GM12878 (cell line): Measurements from ENCODE around the gene GFAP.

ENCODE experiments used
- BRCA1 ChIP-seq: IDR thresholded peaks from 2 replicates; pipeline ENCODE4 v1.6.1; 2011; ENCODE audit warnings: low read depth, low read length, improper control_type of control experiment
- EGR1 ChIP-seq, 2 experiments: IDR thresholded peaks; 1 replicate in 1 of 2; 2 replicates in 1 of 2; pipeline ENCODE4 v1.6.1; 2011 to 2012; ENCODE audit warnings: low read depth in 2 of 2, low read length in 2 of 2, borderline replicate concordance in 1 of 2, mild to moderate bottlenecking in 1 of 2, moderate library complexity in 1 of 2
- MTA2 ChIP-seq: fragments of 450-650 bp; IDR thresholded peaks from 2 replicates; pipeline ENCODE4 v1.6.1; 2016; ENCODE audit warnings: low read depth, mild to moderate bottlenecking, moderate library complexity
- MYC ChIP-seq: IDR thresholded peaks from 2 replicates; pipeline ENCODE4 v1.6.1; 2011; ENCODE audit warnings: mild to moderate bottlenecking, low read length, moderate library complexity, inconsistent platforms; ENCODE audit not compliant: insufficient read depth, insufficient replicate concordance, insufficient read length, severe bottlenecking
- NR2F1 ChIP-seq: fragments of 450-650 bp; conservative IDR thresholded peaks from 2 replicates; pipeline ENCODE4 v1.6.1; 2017; ENCODE audit warnings: mild to moderate bottlenecking
- SIN3A ChIP-seq: IDR thresholded peaks from 2 replicates; pipeline ENCODE4 v1.6.1; 2012; ENCODE audit warnings: low read depth, low read length, improper control_type of control experiment
- SMARCA5 ChIP-seq: fragments of 450-650 bp; IDR thresholded peaks from 2 replicates; pipeline ENCODE4 v1.6.1; 2017; ENCODE audit warnings: mild to moderate bottlenecking
- SMC3 ChIP-seq: IDR thresholded peaks from 2 replicates; pipeline ENCODE4 v1.6.1; 2011; ENCODE audit warnings: low read length, improper control_type of control experiment, borderline replicate concordance
- SPI1 ChIP-seq: IDR thresholded peaks from 2 replicates; pipeline ENCODE4 v1.6.1; 2011; ENCODE audit warnings: low read depth, mild to moderate bottlenecking, low read length, moderate library complexity, borderline replicate concordance; ENCODE audit not compliant: insufficient read depth
- ZBED1 ChIP-seq: IDR thresholded peaks from 2 replicates; pipeline ENCODE4 v1.6.1; 2016; ENCODE audit warnings: borderline replicate concordance
- TF ChIP-seq, protein P1 (sequence below): fragments of 450-650 bp; IDR thresholded peaks from 2 replicates; pipeline ENCODE4 v1.6.1; 2018; ENCODE audit warnings: mild to moderate bottlenecking, low read depth, moderate library complexity; ENCODE audit not compliant: partially characterized antibody
- TF ChIP-seq, protein P2 (sequence below): fragments of 150-350 bp; IDR thresholded peaks from 2 replicates; pipeline ENCODE4 v1.6.1; 2014; ENCODE audit warnings: mild to moderate bottlenecking, low read depth, low read length
- TF ChIP-seq, protein P3 (sequence below): IDR thresholded peaks from 2 replicates; pipeline ENCODE4 v1.6.1; 2012; ENCODE audit warnings: mild to moderate bottlenecking, low read depth, low read length
- TF ChIP-seq, protein P4 (sequence below), 3 experiments: IDR thresholded peaks in 2 of 3; conservative IDR thresholded peaks in 1 of 3; 2 replicates each; pipeline ENCODE4 v1.5.1; 2011; ENCODE audit warnings: low read depth in 3 of 3, low read length in 3 of 3, mild to moderate bottlenecking in 3 of 3, control low read depth in 2 of 3, moderate library complexity in 2 of 3, inconsistent platforms in 1 of 3, mixed read lengths in 1 of 3; ENCODE audit not compliant: control insufficient read depth in 2 of 3, insufficient read depth in 1 of 3; ENCODE audit errors: extremely low read depth in 1 of 3

DNA sequence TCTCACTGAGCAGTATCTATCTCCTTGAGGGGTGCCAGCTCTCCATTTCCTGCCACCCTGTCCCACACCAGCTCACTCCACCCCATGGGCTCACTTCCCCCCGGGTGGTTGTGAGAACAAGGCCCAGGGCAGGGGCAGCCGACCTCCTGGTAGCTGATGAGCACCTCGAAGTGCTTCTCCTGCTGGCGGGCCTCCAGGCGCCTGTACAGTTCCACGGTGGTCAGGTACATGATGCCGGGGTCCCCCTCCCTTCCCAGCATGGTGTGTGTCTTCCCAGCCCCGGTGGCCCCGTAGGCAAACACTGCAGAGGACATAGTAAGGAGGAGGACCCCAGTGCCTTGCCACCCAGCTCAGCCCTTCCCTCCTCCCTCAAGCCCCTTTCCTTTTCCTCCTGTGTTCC lies 19.8 kb upstream of the GFAP start:
- TF ChIP-seq, protein P1, sequence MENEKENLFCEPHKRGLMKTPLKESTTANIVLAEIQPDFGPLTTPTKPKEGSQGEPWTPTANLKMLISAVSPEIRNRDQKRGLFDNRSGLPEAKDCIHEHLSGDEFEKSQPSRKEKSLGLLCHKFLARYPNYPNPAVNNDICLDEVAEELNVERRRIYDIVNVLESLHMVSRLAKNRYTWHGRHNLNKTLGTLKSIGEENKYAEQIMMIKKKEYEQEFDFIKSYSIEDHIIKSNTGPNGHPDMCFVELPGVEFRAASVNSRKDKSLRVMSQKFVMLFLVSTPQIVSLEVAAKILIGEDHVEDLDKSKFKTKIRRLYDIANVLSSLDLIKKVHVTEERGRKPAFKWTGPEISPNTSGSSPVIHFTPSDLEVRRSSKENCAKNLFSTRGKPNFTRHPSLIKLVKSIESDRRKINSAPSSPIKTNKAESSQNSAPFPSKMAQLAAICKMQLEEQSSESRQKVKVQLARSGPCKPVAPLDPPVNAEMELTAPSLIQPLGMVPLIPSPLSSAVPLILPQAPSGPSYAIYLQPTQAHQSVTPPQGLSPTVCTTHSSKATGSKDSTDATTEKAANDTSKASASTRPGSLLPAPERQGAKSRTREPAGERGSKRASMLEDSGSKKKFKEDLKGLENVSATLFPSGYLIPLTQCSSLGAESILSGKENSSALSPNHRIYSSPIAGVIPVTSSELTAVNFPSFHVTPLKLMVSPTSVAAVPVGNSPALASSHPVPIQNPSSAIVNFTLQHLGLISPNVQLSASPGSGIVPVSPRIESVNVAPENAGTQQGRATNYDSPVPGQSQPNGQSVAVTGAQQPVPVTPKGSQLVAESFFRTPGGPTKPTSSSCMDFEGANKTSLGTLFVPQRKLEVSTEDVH: no peak
- TF ChIP-seq MYC (no peak), EGR1 (IDR thresholded peaks at IDR 0.05; ENCODE audit: borderline replicate concordance in 1 of 2, low read depth in 2 of 2, low read length in 2 of 2) (no peak), NR2F1 (no peak), MTA2 (no peak), SIN3A (no peak), SMARCA5 (no peak), ZBED1 (no peak), BRCA1 (no peak), SPI1 (no peak), SMC3 (no peak)
- TF ChIP-seq, protein P2, sequence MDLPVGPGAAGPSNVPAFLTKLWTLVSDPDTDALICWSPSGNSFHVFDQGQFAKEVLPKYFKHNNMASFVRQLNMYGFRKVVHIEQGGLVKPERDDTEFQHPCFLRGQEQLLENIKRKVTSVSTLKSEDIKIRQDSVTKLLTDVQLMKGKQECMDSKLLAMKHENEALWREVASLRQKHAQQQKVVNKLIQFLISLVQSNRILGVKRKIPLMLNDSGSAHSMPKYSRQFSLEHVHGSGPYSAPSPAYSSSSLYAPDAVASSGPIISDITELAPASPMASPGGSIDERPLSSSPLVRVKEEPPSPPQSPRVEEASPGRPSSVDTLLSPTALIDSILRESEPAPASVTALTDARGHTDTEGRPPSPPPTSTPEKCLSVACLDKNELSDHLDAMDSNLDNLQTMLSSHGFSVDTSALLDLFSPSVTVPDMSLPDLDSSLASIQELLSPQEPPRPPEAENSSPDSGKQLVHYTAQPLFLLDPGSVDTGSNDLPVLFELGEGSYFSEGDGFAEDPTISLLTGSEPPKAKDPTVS: no peak
- TF ChIP-seq, protein P3, sequence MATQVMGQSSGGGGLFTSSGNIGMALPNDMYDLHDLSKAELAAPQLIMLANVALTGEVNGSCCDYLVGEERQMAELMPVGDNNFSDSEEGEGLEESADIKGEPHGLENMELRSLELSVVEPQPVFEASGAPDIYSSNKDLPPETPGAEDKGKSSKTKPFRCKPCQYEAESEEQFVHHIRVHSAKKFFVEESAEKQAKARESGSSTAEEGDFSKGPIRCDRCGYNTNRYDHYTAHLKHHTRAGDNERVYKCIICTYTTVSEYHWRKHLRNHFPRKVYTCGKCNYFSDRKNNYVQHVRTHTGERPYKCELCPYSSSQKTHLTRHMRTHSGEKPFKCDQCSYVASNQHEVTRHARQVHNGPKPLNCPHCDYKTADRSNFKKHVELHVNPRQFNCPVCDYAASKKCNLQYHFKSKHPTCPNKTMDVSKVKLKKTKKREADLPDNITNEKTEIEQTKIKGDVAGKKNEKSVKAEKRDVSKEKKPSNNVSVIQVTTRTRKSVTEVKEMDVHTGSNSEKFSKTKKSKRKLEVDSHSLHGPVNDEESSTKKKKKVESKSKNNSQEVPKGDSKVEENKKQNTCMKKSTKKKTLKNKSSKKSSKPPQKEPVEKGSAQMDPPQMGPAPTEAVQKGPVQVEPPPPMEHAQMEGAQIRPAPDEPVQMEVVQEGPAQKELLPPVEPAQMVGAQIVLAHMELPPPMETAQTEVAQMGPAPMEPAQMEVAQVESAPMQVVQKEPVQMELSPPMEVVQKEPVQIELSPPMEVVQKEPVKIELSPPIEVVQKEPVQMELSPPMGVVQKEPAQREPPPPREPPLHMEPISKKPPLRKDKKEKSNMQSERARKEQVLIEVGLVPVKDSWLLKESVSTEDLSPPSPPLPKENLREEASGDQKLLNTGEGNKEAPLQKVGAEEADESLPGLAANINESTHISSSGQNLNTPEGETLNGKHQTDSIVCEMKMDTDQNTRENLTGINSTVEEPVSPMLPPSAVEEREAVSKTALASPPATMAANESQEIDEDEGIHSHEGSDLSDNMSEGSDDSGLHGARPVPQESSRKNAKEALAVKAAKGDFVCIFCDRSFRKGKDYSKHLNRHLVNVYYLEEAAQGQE: no peak
- TF ChIP-seq, protein P4, sequence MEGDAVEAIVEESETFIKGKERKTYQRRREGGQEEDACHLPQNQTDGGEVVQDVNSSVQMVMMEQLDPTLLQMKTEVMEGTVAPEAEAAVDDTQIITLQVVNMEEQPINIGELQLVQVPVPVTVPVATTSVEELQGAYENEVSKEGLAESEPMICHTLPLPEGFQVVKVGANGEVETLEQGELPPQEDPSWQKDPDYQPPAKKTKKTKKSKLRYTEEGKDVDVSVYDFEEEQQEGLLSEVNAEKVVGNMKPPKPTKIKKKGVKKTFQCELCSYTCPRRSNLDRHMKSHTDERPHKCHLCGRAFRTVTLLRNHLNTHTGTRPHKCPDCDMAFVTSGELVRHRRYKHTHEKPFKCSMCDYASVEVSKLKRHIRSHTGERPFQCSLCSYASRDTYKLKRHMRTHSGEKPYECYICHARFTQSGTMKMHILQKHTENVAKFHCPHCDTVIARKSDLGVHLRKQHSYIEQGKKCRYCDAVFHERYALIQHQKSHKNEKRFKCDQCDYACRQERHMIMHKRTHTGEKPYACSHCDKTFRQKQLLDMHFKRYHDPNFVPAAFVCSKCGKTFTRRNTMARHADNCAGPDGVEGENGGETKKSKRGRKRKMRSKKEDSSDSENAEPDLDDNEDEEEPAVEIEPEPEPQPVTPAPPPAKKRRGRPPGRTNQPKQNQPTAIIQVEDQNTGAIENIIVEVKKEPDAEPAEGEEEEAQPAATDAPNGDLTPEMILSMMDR (IDR thresholded peaks at IDR 0.05 in 2 of 3, conservative IDR thresholded peaks at IDR 0.05 in 1 of 3; ENCODE audit: control insufficient read depth in 2 of 3, extremely low read depth in 1 of 3, insufficient read depth in 1 of 3, low read depth in 3 of 3, low read length in 3 of 3): no peak
